Heart right ventricle (tissue), 16 donors: Measurements from ENCODE around the gene CAPN10. TPM values are rescaled to one million over a fixed set of nuclear protein-coding genes. Genes with fewer than 3 reads are reported as not detected.

ENCODE experiments used
- ATAC-seq, 8 donors: fragments of 200-7000 bp; cut with Tn5 transposase; one replicate each; pipeline ENCODE4 v1.9.1; 2020; ENCODE audit warnings: mild to moderate bottlenecking in 8 of 8, moderate library complexity in 8 of 8, moderate number of reproducible peaks in 1 of 8
- DNase-seq, 2 donors: peaks; one replicate each; pipeline ENCODE4 v3.0.0-alpha.2; 2020
- H3K27ac ChIP-seq, 10 donors: fragments of 200-600 bp; sonication (generic) in 2 of 10; one replicate each; pipeline versions ENCODE4 v1.5.0 to v1.8.0; 2020 to 2022; ENCODE audit warnings: mild to moderate bottlenecking in 3 of 10
- H3K27me3 ChIP-seq, 7 donors: fragments of 200-600 bp; one replicate each; pipeline ENCODE4 v1.8.0; 2021 to 2022; ENCODE audit warnings: mild to moderate bottlenecking in 2 of 7
- H3K36me3 ChIP-seq, 9 donors: fragments of 200-600 bp; sonication (generic) in 1 of 9; one replicate each; pipeline versions ENCODE4 v1.5.0 to v1.8.0; 2020 to 2022; ENCODE audit warnings: mild to moderate bottlenecking in 2 of 9
- H3K4me1 ChIP-seq, 9 donors: fragments of 200-600 bp; sonication (generic) in 1 of 9; one replicate each; pipeline versions ENCODE4 v1.5.0 to v1.8.0; 2020 to 2022; ENCODE audit warnings: mild to moderate bottlenecking in 4 of 9
- H3K4me3 ChIP-seq, 10 donors: fragments of 200-600 bp; sonication (generic) in 2 of 10; one replicate each; pipeline versions ENCODE4 v1.5.0 to v1.8.0; 2020 to 2022; ENCODE audit warnings: mild to moderate bottlenecking in 7 of 10, moderate library complexity in 2 of 10
- H3K9me3 ChIP-seq, 11 donors: fragments of 200-600 bp in 10 of 11; sonication (generic) in 2 of 11; one replicate each; pipeline versions ENCODE4 v1.5.0 to v1.8.0; 2013 to 2022; ENCODE audit warnings: mild to moderate bottlenecking in 2 of 11, control low read depth in 1 of 11, moderate library complexity in 1 of 11
- WGBS, 2 donors: extraction: QIAGEN DNeasy Blood & Tissue Kit; methylation state at CpG; one replicate each; pipeline ENCODE4 v1.1.7; 2013; ENCODE audit warnings: inconsistent platforms in 1 of 2; 5-methylcytosine and 5-hydroxymethylcytosine counted together
- intact Hi-C, 10 donors: fragments of 100-400 bp; cut with DNase I; formaldehyde crosslinking; loops; one replicate each; pipeline versions ENCODE4 v1.11.1 to v1.14.2; 2022
- polyA plus RNA-seq, 2 donors: library from polyadenylated mRNA; stranded (reverse); fragments of 200-250 nt; gene quantifications; one replicate each; pipeline ENCODE4 v1.2.3, GENCODE V29; 2013
- total RNA-seq, 10 donors: library from RNA; stranded (reverse); fragmentation: NEBNext Ultra II Directional in 3 of 10; extraction: Animal tissue kit (Norgen Biotek cat#: 25700) in 3 of 10; gene quantifications; one replicate each; pipeline versions ENCODE4 v1.2.1 to v1.2.4, GENCODE V29; 2021 to 2023
- TF ChIP-seq, protein P1 (sequence below), 9 donors: fragments of 200-600 bp; sonication (generic) in 2 of 9; IDR thresholded peaks; one replicate each; pipeline versions ENCODE4 v1.5.0 to v1.8.0; 2021 to 2022; ENCODE audit warnings: antibody characterized with exemption in 9 of 9, mild to moderate bottlenecking in 5 of 9, moderate library complexity in 1 of 9
- donor health status: Arrhythmogenic right ventricular cardiomyopathy.
- donor health status: ischemic (EF 13 %, LVEDD 7.1; RV severe dilation, severe dysfunction).
- donor health status: healthy with polysubstance abuse.
- donor health status: DM: no; HTN: yes; CAD: no.
- donor health status: DM: no; HTN: no; CAD: no.
- donor health status: ischemic (EF 25% LVEDD 6.9; RV normal size, moderate dysfunction).
- donor health status: ischemic (EF 25% LVEDD 5.7; RV mildly dilated, moderate dysfunction).
- donor health status: healthy.
- donor health status: DM: yes; HTN: yes; CAD: no.
- donor health status: Ischemic cardiomyopathy.
- donor health status: ischemic (EF 35%, LVEDD 5.7; RV mildly dilated, moderate dysfunction).
- donor health status: nonischemic (EF 11% LVEDD 7.7; RV severe dilation, severe dysfunction).
- donor health status: DM: yes; HTN: yes; CAD: no.
- donor health status: PGD.
- donor health status: ischemic (EF 29% LVEDD 5.4; RV normal size, mild dysfunction).
- donor health status: nonischemic (EF 23%, LVEDD 6.1; RV moderate dilation, normal function).

Gene CAPN10
- total and polyA plus RNA-seq, 12 donors: 16.8 to 89.5 (median 21.0) TPM

DNA sequence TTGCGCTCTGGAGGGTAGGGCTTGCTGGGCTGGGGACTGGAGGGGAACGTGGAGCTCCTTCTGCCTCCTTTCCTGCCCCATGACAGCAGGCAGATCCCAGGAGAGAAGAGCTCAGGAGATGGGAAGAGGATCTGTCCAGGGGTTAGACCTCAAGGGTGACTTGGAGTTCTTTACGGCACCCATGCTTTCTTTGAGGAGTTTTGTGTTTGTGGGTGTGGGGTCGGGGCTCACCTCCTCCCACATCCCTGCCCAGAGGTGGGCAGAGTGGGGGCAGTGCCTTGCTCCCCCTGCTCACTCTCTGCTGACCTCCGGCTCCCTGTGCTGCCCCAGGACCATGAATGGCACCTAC, 43.1 kb downstream of the CAPN10 start:
- intact Hi-C loops: no loop called here

DNA sequence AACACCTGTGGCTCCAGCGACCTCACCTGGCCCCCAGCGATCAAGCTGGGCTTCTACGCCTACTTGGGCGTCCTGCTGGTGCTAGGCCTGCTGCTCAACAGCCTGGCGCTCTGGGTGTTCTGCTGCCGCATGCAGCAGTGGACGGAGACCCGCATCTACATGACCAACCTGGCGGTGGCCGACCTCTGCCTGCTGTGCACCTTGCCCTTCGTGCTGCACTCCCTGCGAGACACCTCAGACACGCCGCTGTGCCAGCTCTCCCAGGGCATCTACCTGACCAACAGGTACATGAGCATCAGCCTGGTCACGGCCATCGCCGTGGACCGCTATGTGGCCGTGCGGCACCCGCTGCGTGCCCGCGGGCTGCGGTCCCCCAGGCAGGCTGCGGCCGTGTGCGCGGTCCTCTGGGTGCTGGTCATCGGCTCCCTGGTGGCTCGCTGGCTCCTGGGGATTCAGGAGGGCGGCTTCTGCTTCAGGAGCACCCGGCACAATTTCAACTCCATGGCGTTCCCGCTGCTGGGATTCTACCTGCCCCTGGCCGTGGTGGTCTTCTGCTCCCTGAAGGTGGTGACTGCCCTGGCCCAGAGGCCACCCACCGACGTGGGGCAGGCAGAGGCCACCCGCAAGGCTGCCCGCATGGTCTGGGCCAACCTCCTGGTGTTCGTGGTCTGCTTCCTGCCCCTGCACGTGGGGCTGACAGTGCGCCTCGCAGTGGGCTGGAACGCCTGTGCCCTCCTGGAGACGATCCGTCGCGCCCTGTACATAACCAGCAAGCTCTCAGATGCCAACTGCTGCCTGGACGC, 43.6 kb downstream of the CAPN10 start:
- H3K4me3 ChIP-seq: no peak overlapping the region
- no peak for ATAC-seq
- DNase-seq: no peak
- peaks cover 0 to 12% (median 7%) of the 10 kb centered on the region in 11 donors for H3K9me3 ChIP-seq
- H3K4me1 ChIP-seq: peaks cover 0 to 15% (median 0%) of the 10 kb centered on the region in 9 donors
- H3K27ac ChIP-seq: no peak overlapping the region
- intact Hi-C loops: no loop called here
- TF ChIP-seq, protein P1, sequence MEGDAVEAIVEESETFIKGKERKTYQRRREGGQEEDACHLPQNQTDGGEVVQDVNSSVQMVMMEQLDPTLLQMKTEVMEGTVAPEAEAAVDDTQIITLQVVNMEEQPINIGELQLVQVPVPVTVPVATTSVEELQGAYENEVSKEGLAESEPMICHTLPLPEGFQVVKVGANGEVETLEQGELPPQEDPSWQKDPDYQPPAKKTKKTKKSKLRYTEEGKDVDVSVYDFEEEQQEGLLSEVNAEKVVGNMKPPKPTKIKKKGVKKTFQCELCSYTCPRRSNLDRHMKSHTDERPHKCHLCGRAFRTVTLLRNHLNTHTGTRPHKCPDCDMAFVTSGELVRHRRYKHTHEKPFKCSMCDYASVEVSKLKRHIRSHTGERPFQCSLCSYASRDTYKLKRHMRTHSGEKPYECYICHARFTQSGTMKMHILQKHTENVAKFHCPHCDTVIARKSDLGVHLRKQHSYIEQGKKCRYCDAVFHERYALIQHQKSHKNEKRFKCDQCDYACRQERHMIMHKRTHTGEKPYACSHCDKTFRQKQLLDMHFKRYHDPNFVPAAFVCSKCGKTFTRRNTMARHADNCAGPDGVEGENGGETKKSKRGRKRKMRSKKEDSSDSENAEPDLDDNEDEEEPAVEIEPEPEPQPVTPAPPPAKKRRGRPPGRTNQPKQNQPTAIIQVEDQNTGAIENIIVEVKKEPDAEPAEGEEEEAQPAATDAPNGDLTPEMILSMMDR (IDR thresholded peaks at IDR 0.05): no peak
- 94 to 95% methylated on average over 50 of the region's 50 CpGs for WGBS, 2 donors
- H3K27me3 ChIP-seq: no peaks in the 10 kb centered on the region
- H3K36me3 ChIP-seq: peaks cover 0 to 8% (median 0%) of the 10 kb centered on the region in 9 donors

More for the DNA sequence above, 43.1 kb downstream of the CAPN10 start:
- Histone ChIP-seq H3K4me3 (no peak overlapping the region), H3K9me3 (peaks cover 0 to 12% (median 7%) of the 10 kb centered on the region in 11 donors), H3K27ac (no peak overlapping the region), H3K27me3 (no peaks in the 10 kb centered on the region), H3K36me3 (peaks cover 0 to 8% (median 0%) of the 10 kb centered on the region in 9 donors), H3K4me1 (peaks cover 0 to 21% (median 0%) of the 10 kb centered on the region in 9 donors)
- TF ChIP-seq, protein P1 (IDR thresholded peaks at IDR 0.05): no peak
- WGBS, 2 donors: 81 to 83% methylated on average over 5 of the region's 5 CpGs
- no peak for DNase-seq
- ATAC-seq: no peak

DNA sequence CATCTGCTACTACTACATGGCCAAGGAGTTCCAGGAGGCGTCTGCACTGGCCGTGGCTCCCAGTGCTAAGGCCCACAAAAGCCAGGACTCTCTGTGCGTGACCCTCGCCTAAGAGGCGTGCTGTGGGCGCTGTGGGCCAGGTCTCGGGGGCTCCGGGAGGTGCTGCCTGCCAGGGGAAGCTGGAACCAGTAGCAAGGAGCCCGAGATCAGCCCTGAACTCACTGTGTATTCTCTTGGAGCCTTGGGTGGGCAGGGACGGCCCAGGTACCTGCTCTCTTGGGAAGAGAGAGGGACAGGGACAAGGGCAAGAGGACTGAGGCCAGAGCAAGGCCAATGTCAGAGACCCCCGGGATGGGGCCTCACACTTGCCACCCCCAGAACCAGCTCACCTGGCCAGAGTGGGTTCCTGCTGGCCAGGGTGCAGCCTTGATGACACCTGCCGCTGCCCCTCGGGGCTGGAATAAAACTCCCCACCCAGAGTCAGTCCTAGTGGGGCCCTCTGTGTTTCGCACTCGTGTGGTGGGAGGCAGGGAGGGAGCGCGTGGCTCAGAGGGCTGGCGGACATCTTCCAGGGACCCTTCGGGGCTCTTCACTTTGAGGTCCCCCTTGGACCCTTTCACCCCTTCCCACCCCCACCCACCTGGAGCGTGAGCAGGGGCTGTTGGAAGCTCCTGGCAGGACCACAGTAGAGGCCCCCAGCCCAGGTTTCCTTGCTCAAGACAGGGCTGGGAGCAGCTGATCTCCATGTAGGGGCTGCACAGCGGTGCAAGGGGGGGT, 44.4 kb downstream of the CAPN10 start:
- WGBS, 2 donors: 93% methylated on average over 21 of the region's 21 CpGs
- TF ChIP-seq, protein P1 (IDR thresholded peaks at IDR 0.05): no peak
- Histone ChIP-seq H3K27ac (no peak overlapping the region), H3K27me3 (peaks cover 0 to 4% (median 0%) of the 10 kb centered on the region in 7 donors), H3K9me3 (peaks cover 0 to 12% (median 7%) of the 10 kb centered on the region in 11 donors), H3K36me3 (peaks cover 0 to 8% (median 0%) of the 10 kb centered on the region in 9 donors), H3K4me3 (no peak overlapping the region), H3K4me1 (peaks cover 0 to 13% (median 0%) of the 10 kb centered on the region in 9 donors)
- intact Hi-C loops: no loop called here
- no peak for DNase-seq
- no peak for ATAC-seq

DNA sequence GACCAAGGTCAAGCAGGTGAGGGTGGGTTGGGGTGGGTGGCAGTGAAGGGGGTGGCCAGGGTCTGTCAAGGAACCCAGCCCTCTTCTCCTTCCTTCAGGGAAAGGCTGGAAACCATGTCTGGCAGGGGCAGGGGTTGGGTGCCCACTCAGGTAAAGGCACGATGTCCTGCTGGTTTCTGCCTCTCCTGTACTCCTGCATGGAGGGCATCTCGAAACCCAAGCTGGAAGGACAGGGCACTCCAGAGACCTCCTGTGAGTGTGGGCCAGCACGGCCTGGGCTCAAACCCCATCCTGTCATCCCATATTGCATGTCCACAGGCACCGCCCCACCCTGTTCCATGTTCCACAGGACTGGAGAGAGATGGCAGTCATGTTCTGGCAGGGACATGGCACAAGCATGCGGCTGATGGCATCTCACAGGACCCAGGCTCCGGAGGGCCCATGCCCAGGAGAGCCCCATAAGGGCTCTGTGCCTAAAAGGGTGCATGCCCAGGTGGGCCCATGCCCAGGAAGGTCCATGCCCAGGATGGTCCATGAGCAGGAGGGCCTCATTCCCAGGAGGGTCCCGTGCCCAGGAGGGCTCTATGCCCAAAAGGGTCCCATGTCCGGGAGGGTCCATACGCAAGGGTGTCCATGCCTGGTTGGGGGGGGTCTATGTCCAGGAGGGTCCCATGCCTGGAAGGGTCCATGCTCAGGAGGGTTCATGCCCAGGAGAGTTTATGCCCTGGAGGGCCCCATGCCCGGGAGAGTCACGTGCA, 45.2 kb downstream of the CAPN10 start:
- Histone ChIP-seq H3K36me3 (peaks cover 0 to 8% (median 0%) of the 10 kb centered on the region in 9 donors), H3K9me3 (peaks cover 0 to 12% (median 7%) of the 10 kb centered on the region in 11 donors), H3K4me1 (peaks cover 0 to 9% (median 0%) of the 10 kb centered on the region in 9 donors), H3K27me3 (peaks cover 0 to 4% (median 0%) of the 10 kb centered on the region in 7 donors), H3K4me3 (no peak overlapping the region), H3K27ac (no peak overlapping the region)
- intact Hi-C loops: no loop called here
- TF ChIP-seq, protein P1 (IDR thresholded peaks at IDR 0.05): no peak
- WGBS, 2 donors: 85 to 92% methylated on average over 11 of the region's 11 CpGs
- DNase-seq (no peak), ATAC-seq (no peak)
